BE2C (cell line): ENCODE results near the gene MAP4K4.

Experiments used
- DNase-seq: peaks from one replicate; pipeline ENCODE4 v3.0.0-alpha.2; 2020
- H3K27me3 ChIP-seq: fragments of 250-450 bp; sonication (Bioruptor Pico); 2 replicates; pipeline ENCODE4 v1.5.1; 2020; ENCODE audit warnings: mild to moderate bottlenecking
- H3K36me3 ChIP-seq: fragments of 250-450 bp; sonication (Bioruptor Pico); 2 replicates; pipeline ENCODE4 v1.5.1; 2020; ENCODE audit warnings: mild to moderate bottlenecking
- H3K4me1 ChIP-seq: fragments of 250-450 bp; sonication (Bioruptor Pico); 2 replicates; pipeline ENCODE4 v1.5.1; 2020
- H3K4me3 ChIP-seq: 2 replicates; pipeline ENCODE4 v1.5.1; 2011; ENCODE audit warnings: low read depth, low read length
- H3K9me3 ChIP-seq: fragments of 250-450 bp; sonication (Bioruptor Pico); 2 replicates; pipeline ENCODE4 v1.5.1; 2020
- CTCF ChIP-seq: IDR thresholded peaks from 2 replicates; pipeline ENCODE4 v1.5.1; 2012; ENCODE audit warnings: mild to moderate bottlenecking, low read depth, low read length

Gene MAP4K4

GRCh38 chr2:101882769-101883307 lies 185.3 kb downstream of the MAP4K4 start:
- Histone ChIP-seq H3K27me3 (no peaks in the 10 kb centered on the region), H3K4me3 (no peak overlapping the region), H3K4me1 (no peaks in the 10 kb centered on the region), H3K36me3 (no peaks in the 10 kb centered on the region), H3K9me3 (no peaks in the 10 kb centered on the region)
- no peak for DNase-seq
- TF ChIP-seq CTCF: no peak

GRCh38 chr2:101883860-101884259 lies 186.4 kb downstream of the MAP4K4 start:
- Histone ChIP-seq H3K36me3 (no peaks in the 10 kb centered on the region), H3K9me3 (no peaks in the 10 kb centered on the region), H3K4me3 (no peak overlapping the region), H3K27me3 (no peaks in the 10 kb centered on the region), H3K4me1 (no peaks in the 10 kb centered on the region)
- peak; percentile 55 for TF ChIP-seq CTCF
- peak; percentile 10 for DNase-seq

GRCh38 chr2:101884423-101884822 lies 186.9 kb downstream of the MAP4K4 start:
- H3K9me3 ChIP-seq: no peaks in the 10 kb centered on the region
- TF ChIP-seq CTCF: no peak
- H3K36me3 ChIP-seq: no peaks in the 10 kb centered on the region
- H3K4me3 ChIP-seq: no peak overlapping the region
- no peak for DNase-seq
- no peaks in the 10 kb centered on the region for H3K27me3 ChIP-seq
- no peaks in the 10 kb centered on the region for H3K4me1 ChIP-seq

- no peak for DNase-seq
- no peaks in the 10 kb centered on the region for H3K27me3 ChIP-seq
- no peaks in the 10 kb centered on the region for H3K36me3 ChIP-seq
- TF ChIP-seq CTCF: no peak
- no peak overlapping the region for H3K4me3 ChIP-seq
- no peaks in the 10 kb centered on the region for H3K4me1 ChIP-seq
- no peaks in the 10 kb centered on the region for H3K9me3 ChIP-seq
These were observed 189.8 kb downstream of the MAP4K4 start for GRCh38 chr2:101887328-101887727.

- no peak overlapping the region for H3K4me3 ChIP-seq
- TF ChIP-seq CTCF: no peak
- H3K36me3 ChIP-seq: no peaks in the 10 kb centered on the region
- no peaks in the 10 kb centered on the region for H3K4me1 ChIP-seq
- no peak for DNase-seq
- H3K9me3 ChIP-seq: no peaks in the 10 kb centered on the region
- H3K27me3 ChIP-seq: no peaks in the 10 kb centered on the region
These were observed 192.1 kb downstream of the MAP4K4 start for GRCh38 chr2:101889460-101890098.

GRCh38 chr2:101892377-101892776 lies 194.9 kb downstream of the MAP4K4 start:
- DNase-seq: no peak

More at GRCh38 chr2:101892377-101892776, 194.9 kb downstream of the MAP4K4 start:
- Histone ChIP-seq H3K27me3 (no peaks in the 10 kb centered on the region), H3K9me3 (no peaks in the 10 kb centered on the region), H3K36me3 (no peaks in the 10 kb centered on the region), H3K4me1 (no peaks in the 10 kb centered on the region), H3K4me3 (no peak overlapping the region)
- TF ChIP-seq CTCF: no peak
